GM23248 (cell line): ENCODE measurements around the gene AFMID.

Source experiments
- EZH2 ChIP-seq: fragments of 200-600 bp; sonication (generic); IDR thresholded peaks from 2 replicates; pipeline ENCODE4 v1.6.1; 2018; ENCODE audit warnings: antibody characterized with exemption, mild to moderate bottlenecking; ENCODE audit not compliant: insufficient read depth, poor library complexity, severe bottlenecking
- EZH2phosphoT487 ChIP-seq: fragments of 200-600 bp; sonication (generic); IDR thresholded peaks from 2 replicates; pipeline ENCODE4 v1.6.1; 2018; ENCODE audit warnings: antibody characterized with exemption, moderate library complexity, mild to moderate bottlenecking, low read depth; ENCODE audit not compliant: insufficient read depth

- TF ChIP-seq EZH2 (no peak), EZH2phosphoT487 (no peak)
Measured at GRCh38 chr17:78138204-78139060, 48.7 kb upstream of the AFMID start.
